T47D (cell line): ENCODE results near the gene LSM14A.
"Not testable (repeated sequence)": the region's sequence is repeated elsewhere in the genome, so short reads cannot be mapped to it uniquely, and the experiment has no call there.

Experiments
- DNase-seq, 2 experiments: peaks; one replicate each; pipeline versions ENCODE4 v3.0.0 to v3.0.0-alpha.2; 2011 to 2012; ENCODE audit warnings: low read depth in 1 of 2, low spot score in 1 of 2
- JUND ChIP-seq: IDR thresholded peaks from 2 replicates; pipeline ENCODE4 v1.6.1; 2012; ENCODE audit warnings: low read depth
- in situ Hi-C: cut with HindIII; loops from 2 replicates; pipeline ENCODE4 v1.10.0; 2016; ENCODE audit warnings: low sequenced_read_pairs, low pct_unique_long_range_greater_than_20kb

Gene LSM14A

GRCh38 chr19:34215666-34216038 is 43.3 kb downstream of the LSM14A start:
- in situ Hi-C loops = no loop called here
- TF ChIP-seq JUND = no peak
- no peak for DNase-seq

GRCh38 chr19:34216745-34217219 is 44.5 kb downstream of the LSM14A start:
- in situ Hi-C loops, DNase-seq: not testable (repeated sequence)

GRCh38 chr19:34217952-34218817 is 45.9 kb downstream of the LSM14A start:
- TF ChIP-seq JUND = no peak
- DNase-seq = peak in 1 of 2 experiments; percentile 65

GRCh38 chr19:34218818-34219164 is 46.5 kb downstream of the LSM14A start:
- in situ Hi-C loops = no loop called here
- TF ChIP-seq JUND = no peak
- no peak for DNase-seq

More at GRCh38 chr19:34217952-34218817, 45.9 kb downstream of the LSM14A start:
- in situ Hi-C loops = no loop called here

GRCh38 chr19:34220472-34221063 is 48.3 kb downstream of the LSM14A start:
- in situ Hi-C loops = no loop called here
- TF ChIP-seq JUND = no peak
- DNase-seq = peak; percentile 25 to 79

GRCh38 chr19:34222386-34222785 is 50.1 kb downstream of the LSM14A start:
- no peak for TF ChIP-seq JUND
- in situ Hi-C loops = no loop called here
- DNase-seq = no peak

GRCh38 chr19:34224996-34225658 is 52.8 kb downstream of the LSM14A start:
- in situ Hi-C loops = no loop called here
- no peak for TF ChIP-seq JUND
- no peak for DNase-seq

GRCh38 chr19:34225659-34226015 is 53.3 kb downstream of the LSM14A start:
- TF ChIP-seq JUND = no peak
- no peak for DNase-seq
- in situ Hi-C loops = no loop called here

GRCh38 chr19:34226036-34226435 is 53.7 kb downstream of the LSM14A start:
- in situ Hi-C loops = no loop called here
- no peak for TF ChIP-seq JUND

GRCh38 chr19:34228347-34228746 is 56.0 kb downstream of the LSM14A start:
- TF ChIP-seq JUND = no peak
- in situ Hi-C loops = no loop called here
- no peak for DNase-seq

More at GRCh38 chr19:34226036-34226435, 53.7 kb downstream of the LSM14A start:
- DNase-seq = no peak

GRCh38 chr19:34228762-34229161 is 56.5 kb downstream of the LSM14A start:
- in situ Hi-C loops = no loop called here
- no peak for DNase-seq
- no peak for TF ChIP-seq JUND

- no peak for DNase-seq
- no peak for TF ChIP-seq JUND
- in situ Hi-C loops = no loop called here
Observed at GRCh38 chr19:34229721-34230120, 57.4 kb downstream of the LSM14A start.

GRCh38 chr19:34230820-34231219 is 58.5 kb downstream of the LSM14A start:
- in situ Hi-C loops = no loop called here
- no peak for TF ChIP-seq JUND
- no peak for DNase-seq
